Common myeloid progenitor, CD34-positive (primary cell): Measurements from ENCODE around the gene FAM98C.
A peak's percentile ranks its signal among the peaks of the same experiment; 100 is the strongest.

Experiments used
- CTCF ChIA-PET: fragments of 350-600 bp; sonication (Branson Sonifier 250); formaldehyde crosslinking; loops from one replicate; lab custom pipeline; 2021; ENCODE audit warnings: antibody characterized with exemption; lab: Charles Lee
- POLR2A ChIA-PET: fragments of 350-600 bp; sonication (Branson Sonifier 250); formaldehyde crosslinking; loops from one replicate; lab custom pipeline; 2021; ENCODE audit warnings: antibody characterized with exemption; lab: Charles Lee
- DNase-seq, 3 donors: peaks; one replicate each; pipeline versions ENCODE4 v3.0.0 to v3.0.0-alpha.2; 2013
- H3K27ac ChIP-seq, 2 experiments: 1 replicate in 1 of 2; 2 replicates in 1 of 2; pipeline ENCODE4 v1.7.0; 2013; ENCODE audit warnings: inconsistent platforms in 2 of 2, low read length in 2 of 2, mild to moderate bottlenecking in 2 of 2, low read depth in 1 of 2, moderate library complexity in 1 of 2; ENCODE audit not compliant: severe bottlenecking in 2 of 2, insufficient read depth in 1 of 2, poor library complexity in 1 of 2
- H3K27me3 ChIP-seq, 5 experiments: replicated peaks in 2 of 5; 1 replicate in 3 of 5; 2 replicates in 2 of 5; pipeline versions ENCODE4 v1.6.1 to v1.7.0; 2013; ENCODE audit warnings: low read length in 4 of 5, mild to moderate bottlenecking in 2 of 5, moderate library complexity in 2 of 5, inconsistent platforms in 1 of 5; ENCODE audit not compliant: insufficient read depth in 5 of 5, control insufficient read depth in 4 of 5
- H3K36me3 ChIP-seq, 4 experiments: 1 replicate in 2 of 4; 2 replicates in 2 of 4; pipeline versions ENCODE4 v1.6.1 to v1.7.0; 2013; ENCODE audit warnings: low read length in 3 of 4, control low read depth in 1 of 4, mild to moderate bottlenecking in 1 of 4; ENCODE audit not compliant: control insufficient read depth in 4 of 4, insufficient read depth in 4 of 4
- H3K4me1 ChIP-seq, 4 experiments: 1 replicate in 3 of 4; 2 replicates in 1 of 4; pipeline versions ENCODE4 v1.6.1 to v1.7.1; 2013; ENCODE audit warnings: low read length in 3 of 4, mild to moderate bottlenecking in 3 of 4, control low read depth in 1 of 4, inconsistent platforms in 1 of 4, moderate library complexity in 1 of 4; ENCODE audit not compliant: control insufficient read depth in 4 of 4, insufficient read depth in 4 of 4; ENCODE audit errors: control extremely low read depth in 1 of 4
- H3K4me3 ChIP-seq, 7 experiments: 1 replicate in 4 of 7; 2 replicates in 3 of 7; pipeline versions ENCODE4 v1.5.1 to v1.7.0; 2013; ENCODE audit warnings: mild to moderate bottlenecking in 7 of 7, low read length in 6 of 7, moderate library complexity in 6 of 7, inconsistent platforms in 2 of 7, low read depth in 2 of 7, control low read depth in 1 of 7; ENCODE audit not compliant: insufficient read depth in 4 of 7, control insufficient read depth in 1 of 7; ENCODE audit errors: extremely low read depth in 1 of 7
- H3K9me3 ChIP-seq, 5 experiments: 1 replicate in 4 of 5; 2 replicates in 1 of 5; pipeline versions ENCODE4 v1.6.1 to v1.7.1; 2013; ENCODE audit warnings: low read length in 4 of 5, mild to moderate bottlenecking in 2 of 5, inconsistent platforms in 1 of 5, low read depth in 1 of 5, moderate library complexity in 1 of 5; ENCODE audit not compliant: control insufficient read depth in 4 of 5, insufficient read depth in 2 of 5; ENCODE audit errors: control extremely low read depth in 1 of 5
- WGBS: methylation state at CpG from one replicate; pipeline ENCODE4 v1.1.5; 2013; ENCODE audit not compliant: insufficient coverage; 5-methylcytosine and 5-hydroxymethylcytosine counted together

Gene FAM98C

GRCh38 chr19:38370299-38370698 is 32.6 kb upstream of the FAM98C start:
- CTCF ChIA-PET, result no interaction called here
- peaks cover 6 to 11% (median 9%) of the 10 kb centered on the region in 4 experiments for H3K4me1 ChIP-seq

DNA sequence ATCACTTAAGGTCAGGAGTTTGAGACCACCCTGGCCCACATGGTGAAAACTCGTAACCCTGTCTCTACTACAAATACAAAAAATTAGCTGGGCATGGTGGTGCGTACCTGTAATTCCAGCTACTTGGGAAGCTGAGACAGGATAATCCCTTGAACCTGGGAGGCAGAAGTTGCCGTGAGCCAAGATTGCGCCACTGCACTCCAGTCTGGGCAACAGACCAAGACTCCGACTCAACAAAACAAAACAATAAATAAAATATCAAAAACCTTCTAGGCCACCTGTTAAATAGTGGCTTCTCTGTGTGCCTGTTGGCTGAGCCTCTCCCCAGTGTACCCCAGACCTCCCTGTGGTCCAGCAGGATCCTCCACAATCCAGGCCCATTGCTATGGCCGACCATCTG is 31.8 kb upstream of the FAM98C start:
- H3K4me1 ChIP-seq, result peaks cover 14 to 19% (median 17%) of the 10 kb centered on the region in 4 experiments
- WGBS, result 100% methylated on average over 1 of the region's 6 CpGs
- DNase-seq, result no peak
- peaks cover 0 to 2% (median 0%) of the 10 kb centered on the region in 5 experiments for H3K9me3 ChIP-seq
- peaks cover 0 to 3% (median 0%) of the 10 kb centered on the region in 5 experiments for H3K27me3 ChIP-seq
- no peak overlapping the region for H3K27ac ChIP-seq
- H3K36me3 ChIP-seq, result peaks cover 0 to 2% (median 0%) of the 10 kb centered on the region in 4 experiments
- POLR2A ChIA-PET, result no interaction called here
- CTCF ChIA-PET, result no interaction called here
- H3K4me3 ChIP-seq, result no peak overlapping the region

More at GRCh38 chr19:38370299-38370698, 32.6 kb upstream of the FAM98C start:
- Histone ChIP-seq H3K36me3 (no peaks in the 10 kb centered on the region), H3K27me3 (peaks cover 0 to 3% (median 0%) of the 10 kb centered on the region in 5 experiments), H3K4me3 (no peak overlapping the region), H3K9me3 (peaks cover 0 to 2% (median 0%) of the 10 kb centered on the region in 5 experiments), H3K27ac (no peak overlapping the region)
- POLR2A ChIA-PET, result no interaction called here
- DNase-seq, result peak in 1 of 3 donors; percentile 37
- WGBS, result 76% methylated on average over 12 of the region's 12 CpGs

GRCh38 chr19:38373907-38374331 is 29.0 kb upstream of the FAM98C start:
- 100% methylated on average over 2 of the region's 6 CpGs for WGBS
- H3K27ac ChIP-seq, result peak overlapping the region; percentile 44 to 95

DNA sequence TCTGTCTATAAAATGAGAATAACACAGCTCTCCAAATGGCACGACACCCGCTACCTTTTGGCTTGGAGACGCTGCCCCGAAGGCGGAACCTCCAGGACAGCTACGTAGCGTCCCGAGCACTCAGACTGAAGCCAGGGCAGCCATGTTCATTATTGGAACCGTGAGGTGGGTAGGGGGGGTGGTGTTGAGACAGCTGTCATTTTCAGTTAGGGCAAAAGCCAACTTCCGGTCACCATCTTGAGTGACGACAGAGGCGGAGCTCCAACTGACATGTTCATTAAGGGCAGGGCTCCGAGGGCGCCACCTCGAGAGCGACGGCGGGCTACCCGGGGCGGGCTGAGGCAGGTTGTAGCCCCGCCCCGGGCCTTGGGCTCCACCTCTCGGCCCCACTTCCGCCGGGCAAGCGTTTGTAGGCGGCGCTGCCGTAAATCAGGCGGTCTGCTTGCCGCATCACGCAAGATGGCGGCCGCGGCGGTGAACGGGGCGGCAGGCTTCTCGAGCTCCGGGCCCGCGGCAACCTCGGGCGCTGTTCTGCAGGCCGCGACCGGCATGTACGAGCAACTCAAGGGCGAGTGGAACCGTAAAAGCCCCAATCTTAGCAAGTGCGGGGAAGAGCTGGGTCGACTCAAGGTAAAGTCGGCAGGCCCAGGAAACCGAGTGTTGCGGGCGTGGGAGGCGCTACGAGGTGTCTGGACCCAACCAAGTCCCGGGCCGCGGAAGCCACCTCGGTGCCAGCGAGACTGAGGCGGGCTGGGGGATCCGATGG is 28.4 kb upstream of the FAM98C start, which contains the start of gene PSMD8:
TSS of gene PSMD8 (plus strand) at position 240 of the 766 bp plus-strand sequence. CDS start at position 271, 31 bp downstream.
- 0% methylated on average over 61 of the region's 65 CpGs for WGBS
- CTCF ChIA-PET, result interaction anchor here (0.9 to 1.8 kb wide), 8 partner anchors 12 to 140 kb away, joined by 3 to 5 read pairs (median 4); partner anchors contain the start of genes CATSPERG, FAM98C and GGN
- H3K27ac ChIP-seq, result peak within 1 kb of the TSS; percentile 75 to 95
- H3K9me3 ChIP-seq, result peaks cover 0 to 2% (median 0%) of the 10 kb centered on the region in 5 experiments
- peak within 1 kb of the TSS; percentile 63 to 97 (median 92) for H3K4me3 ChIP-seq
- peaks cover 15 to 23% (median 20%) of the 10 kb centered on the region in 4 experiments for H3K4me1 ChIP-seq
- POLR2A ChIA-PET, result interaction anchor here (0.6 to 1.7 kb wide), 6 partner anchors 13 to 109 kb away, joined by 3 to 13 read pairs (median 6); partner anchors contain the start of genes CATSPERG and GGN
- DNase-seq, result peak; percentile 99 to 100 (median 100)
- H3K36me3 ChIP-seq, result peaks cover 4 to 17% (median 14%) of the 10 kb centered on the region in 4 experiments
- peaks cover 0 to 3% (median 0%) of the 10 kb centered on the region in 5 experiments for H3K27me3 ChIP-seq

More at GRCh38 chr19:38373907-38374331, 29.0 kb upstream of the FAM98C start:
- Histone ChIP-seq H3K9me3 (peaks cover 0 to 2% (median 0%) of the 10 kb centered on the region in 5 experiments), H3K4me3 (peak overlapping the region in 6 of 7 experiments; percentile 55 to 97 (median 88)), H3K4me1 (peaks cover 15 to 23% (median 20%) of the 10 kb centered on the region in 4 experiments), H3K27me3 (peaks cover 0 to 3% (median 0%) of the 10 kb centered on the region in 5 experiments), H3K36me3 (peaks cover 0 to 11% (median 9%) of the 10 kb centered on the region in 4 experiments)
- DNase-seq, result no peak
- ChIA-PET POLR2A (interaction anchor here (0.6 to 1.7 kb wide), 6 partner anchors 12 to 108 kb away, joined by 3 to 13 read pairs (median 6); partner anchors contain the start of genes CATSPERG and GGN), CTCF (interaction anchor here (0.9 to 1.8 kb wide), 8 partner anchors 11 to 139 kb away, joined by 3 to 5 read pairs (median 4); partner anchors contain the start of genes CATSPERG, FAM98C and GGN)

GRCh38 chr19:38375098-38375493 is 27.8 kb upstream of the FAM98C start:
- peak overlapping the region; percentile 75 to 95 for H3K27ac ChIP-seq

GRCh38 chr19:38375748-38376147 is 27.1 kb upstream of the FAM98C start:
- POLR2A ChIA-PET, result interaction anchor here (1.2 kb wide), 1 partner anchor 11 kb away, joined by 3 read pairs; no protein-coding TSS in a partner anchor
- Histone ChIP-seq H3K9me3 (peaks cover 0 to 2% (median 0%) of the 10 kb centered on the region in 5 experiments), H3K4me1 (peaks cover 15 to 23% (median 20%) of the 10 kb centered on the region in 4 experiments), H3K4me3 (peak overlapping the region in 6 of 7 experiments; percentile 84 to 97 (median 92)), H3K27me3 (no peaks in the 10 kb centered on the region), H3K27ac (peak overlapping the region in 1 of 2 experiments; percentile 95), H3K36me3 (peaks cover 6 to 27% (median 21%) of the 10 kb centered on the region in 4 experiments)
- 100% methylated on average over 2 of the region's 5 CpGs for WGBS
- no peak for DNase-seq
- CTCF ChIA-PET, result interaction anchor here (0.7 to 1.4 kb wide), 5 partner anchors 10 to 132 kb away, joined by 3 to 5 read pairs (median 3); partner anchors contain the start of gene GGN

More at GRCh38 chr19:38375098-38375493, 27.8 kb upstream of the FAM98C start:
- POLR2A ChIA-PET, result interaction anchor here (1.2 to 1.7 kb wide), 3 partner anchors 14 to 110 kb away, joined by 6 to 13 read pairs (median 11); partner anchors contain the start of gene CATSPERG
- Histone ChIP-seq H3K4me3 (peak overlapping the region; percentile 63 to 97 (median 92)), H3K27me3 (peaks cover 0 to under 1% (median 0%) of the 10 kb centered on the region in 5 experiments), H3K36me3 (peaks cover 5 to 20% (median 17%) of the 10 kb centered on the region in 4 experiments), H3K4me1 (peaks cover 15 to 23% (median 20%) of the 10 kb centered on the region in 4 experiments), H3K9me3 (peaks cover 0 to 2% (median 0%) of the 10 kb centered on the region in 5 experiments)
- 4% methylated on average over 15 of the region's 18 CpGs for WGBS
- no peak for DNase-seq
- CTCF ChIA-PET, result interaction anchor here (1.0 to 1.8 kb wide), 3 partner anchors 12 to 131 kb away, joined by 3 to 5 read pairs (median 3); partner anchors contain the start of gene GGN
